Esophagus muscularis mucosa (tissue), 4 donors: ENCODE results near the gene AP3D1. TPM values are rescaled to one million over a fixed set of nuclear protein-coding genes. Genes with fewer than 3 reads are reported as not detected.

Experiments used
- DNase-seq: peaks from one replicate; pipeline ENCODE4 v3.0.0-alpha.2; 2017; ENCODE audit errors: extremely low spot score
- H3K27ac ChIP-seq, 4 donors: fragments of 200-600 bp; sonication (generic); replicated peaks in 1 of 4; 1 replicate in 3 of 4; 2 replicates in 1 of 4; pipeline ENCODE4 v1.5.1; 2016 to 2019; ENCODE audit warnings: mild to moderate bottlenecking in 1 of 4
- H3K27me3 ChIP-seq, 4 donors: fragments of 200-600 bp; sonication (generic); one replicate each; pipeline versions ENCODE4 v1.5.1 to v1.6.0; 2016 to 2019
- H3K36me3 ChIP-seq, 4 donors: fragments of 200-600 bp; sonication (generic); one replicate each; pipeline ENCODE4 v1.5.1; 2016 to 2019
- H3K4me1 ChIP-seq, 4 donors: fragments of 200-600 bp; sonication (generic); one replicate each; pipeline ENCODE4 v1.5.1; 2016 to 2019
- H3K4me3 ChIP-seq, 4 donors: fragments of 200-600 bp; sonication (generic); 1 replicate in 2 of 4; 2 replicates in 2 of 4; pipeline ENCODE4 v1.5.1; 2016 to 2019; ENCODE audit warnings: mild to moderate bottlenecking in 4 of 4, moderate library complexity in 1 of 4
- H3K9me3 ChIP-seq, 4 donors: fragments of 200-600 bp; sonication (generic); 1 replicate in 3 of 4; 2 replicates in 1 of 4; pipeline ENCODE4 v1.5.1; 2016 to 2019
- CTCF ChIP-seq, 3 experiments: fragments of 200-600 bp in 2 of 3; fragments of 450-650 bp in 1 of 3; sonication (generic) in 2 of 3; IDR thresholded peaks; one replicate each; pipeline ENCODE4 v1.5.1; 2017 to 2019; ENCODE audit warnings: antibody characterized with exemption in 3 of 3, mild to moderate bottlenecking in 2 of 3, moderate library complexity in 1 of 3
- EP300 ChIP-seq: sonication (generic); formaldehyde crosslinking; IDR thresholded peaks from one replicate; pipeline ENCODE4 v1.6.1; 2017; ENCODE audit warnings: antibody characterized with exemption
- POLR2A ChIP-seq: fragments of 450-650 bp; IDR thresholded peaks from one replicate; pipeline ENCODE4 v1.6.1; 2017; ENCODE audit warnings: antibody characterized with exemption, moderate library complexity, mild to moderate bottlenecking, low read depth
- POLR2AphosphoS5 ChIP-seq, 2 donors: sonication (generic); formaldehyde crosslinking; IDR thresholded peaks; one replicate each; pipeline ENCODE4 v1.6.1; 2017; ENCODE audit warnings: antibody characterized with exemption in 2 of 2
- WGBS: methylation state at CpG from one replicate; pipeline ENCODE4 v1.1.5; 2018; 5-methylcytosine and 5-hydroxymethylcytosine counted together
- intact Hi-C: fragments of 100-400 bp; cut with DNase I; formaldehyde crosslinking; loops from one replicate; pipeline ENCODE4 v1.15.1; 2023
- total RNA-seq, 4 donors: library from RNA; depleted of rRNA; stranded (reverse); fragments of >200 nt; gene quantifications; one replicate each; pipeline versions ENCODE4 v1.1.0 to v1.2.1, GENCODE V29; 2016

Gene AP3D1
- total RNA-seq, 4 donors from 2014 or later = 76.0 to 156 (median 93.7) TPM

- Histone ChIP-seq H3K36me3 (no peaks in the 10 kb centered on the region), H3K4me1 (peaks cover 50 to 85% (median 78%) of the 10 kb centered on the region in 4 donors), H3K9me3 (no peaks in the 10 kb centered on the region), H3K27me3 (no peaks in the 10 kb centered on the region), H3K27ac (peak overlapping the region; percentile 99 to 100 (median 100)), H3K4me3 (peak overlapping the region; percentile 73 to 82 (median 78))
- peak; percentile 95 for DNase-seq
- no peak for TF ChIP-seq CTCF (IDR thresholded peaks at IDR 0.05)
- no peak for TF ChIP-seq EP300
- TF ChIP-seq POLR2A = peak; percentile 96
- peak in 1 of 2 donors; percentile 92 for TF ChIP-seq POLR2AphosphoS5 (IDR thresholded peaks at IDR 0.05)
- 0% methylated on average over 5 of the region's 55 CpGs for WGBS
- intact Hi-C loops = no loop called here
Observed at GRCh38 chr19:2060884-2061494, 90.4 kb downstream of the AP3D1 start.

- DNase-seq = no peak
- Histone ChIP-seq H3K9me3 (no peaks in the 10 kb centered on the region), H3K27ac (peak overlapping the region; percentile 99 to 100 (median 100)), H3K4me1 (peaks cover 61 to 92% (median 88%) of the 10 kb centered on the region in 4 donors), H3K27me3 (no peaks in the 10 kb centered on the region), H3K36me3 (no peaks in the 10 kb centered on the region), H3K4me3 (peak overlapping the region; percentile 73 to 82 (median 78))
- TF ChIP-seq POLR2A = peak; percentile 3
- no peak for TF ChIP-seq CTCF (IDR thresholded peaks at IDR 0.05)
- no peak for TF ChIP-seq EP300
- TF ChIP-seq POLR2AphosphoS5 (IDR thresholded peaks at IDR 0.05) = peak; percentile 64 to 69
- WGBS = 61% methylated on average over 14 of the region's 24 CpGs
- intact Hi-C loops = no loop called here
Observed at GRCh38 chr19:2059422-2060201, 91.8 kb downstream of the AP3D1 start.

- DNase-seq = no peak
- Histone ChIP-seq H3K9me3 (no peaks in the 10 kb centered on the region), H3K36me3 (no peaks in the 10 kb centered on the region), H3K4me3 (peak overlapping the region in 3 of 4 donors; percentile 73 to 81 (median 75)), H3K4me1 (peaks cover 63 to 92% (median 88%) of the 10 kb centered on the region in 4 donors), H3K27ac (peak overlapping the region; percentile 99 to 100 (median 100)), H3K27me3 (no peaks in the 10 kb centered on the region)
- 89% methylated on average over 27 of the region's 27 CpGs for WGBS
- intact Hi-C loops = no loop called here
- TF ChIP-seq POLR2AphosphoS5 (IDR thresholded peaks at IDR 0.05) (no peak), POLR2A (no peak), CTCF (IDR thresholded peaks at IDR 0.05) (no peak), EP300 (no peak)
Observed at GRCh38 chr19:2058570-2059421, 92.6 kb downstream of the AP3D1 start.

- no peak overlapping the region for H3K4me3 ChIP-seq
- peak overlapping the region; percentile 99 to 100 (median 100) for H3K27ac ChIP-seq
- peaks cover 63 to 94% (median 92%) of the 10 kb centered on the region in 4 donors for H3K4me1 ChIP-seq
- no peaks in the 10 kb centered on the region for H3K36me3 ChIP-seq
- 80% methylated on average over 12 of the region's 23 CpGs for WGBS
- DNase-seq = no peak
- H3K27me3 ChIP-seq = no peaks in the 10 kb centered on the region
- no peaks in the 10 kb centered on the region for H3K9me3 ChIP-seq
- intact Hi-C loops = no loop called here
- TF ChIP-seq POLR2AphosphoS5 (IDR thresholded peaks at IDR 0.05) (no peak), EP300 (no peak), POLR2A (no peak), CTCF (IDR thresholded peaks at IDR 0.05) (no peak)
Observed at GRCh38 chr19:2057484-2058469, 93.6 kb downstream of the AP3D1 start.
